ENCODE measurements around the gene SCYL1.
"Not testable (repeated sequence)": the region's sequence is repeated elsewhere in the genome, so short reads cannot be mapped to it uniquely, and the experiment has no call there.

The SCYL1 gene

DNA sequence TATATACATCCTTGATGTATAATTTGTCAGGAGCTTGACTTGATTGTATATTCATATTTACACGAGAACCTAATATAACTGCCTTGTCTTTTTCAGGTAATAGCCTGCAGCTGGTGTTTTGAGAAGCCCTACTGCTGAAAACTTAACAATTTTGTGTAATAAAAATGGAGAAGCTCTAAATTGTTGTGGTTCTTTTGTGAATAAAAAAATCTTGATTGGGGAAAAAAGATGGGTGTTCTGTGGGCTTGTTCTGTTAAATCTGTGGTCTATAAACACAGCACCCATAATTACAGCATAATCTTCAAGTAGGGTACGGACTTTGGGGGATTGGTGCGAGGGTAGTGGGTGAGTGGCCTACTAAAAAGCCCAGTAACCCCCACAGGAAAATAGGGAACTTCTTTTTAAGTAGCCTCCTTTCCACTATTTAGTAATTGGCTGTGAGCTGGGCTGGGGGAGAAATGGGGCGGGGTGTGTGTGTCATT, 18.6 kb upstream of the SCYL1 start:
- no peak for DNase-seq

DNA sequence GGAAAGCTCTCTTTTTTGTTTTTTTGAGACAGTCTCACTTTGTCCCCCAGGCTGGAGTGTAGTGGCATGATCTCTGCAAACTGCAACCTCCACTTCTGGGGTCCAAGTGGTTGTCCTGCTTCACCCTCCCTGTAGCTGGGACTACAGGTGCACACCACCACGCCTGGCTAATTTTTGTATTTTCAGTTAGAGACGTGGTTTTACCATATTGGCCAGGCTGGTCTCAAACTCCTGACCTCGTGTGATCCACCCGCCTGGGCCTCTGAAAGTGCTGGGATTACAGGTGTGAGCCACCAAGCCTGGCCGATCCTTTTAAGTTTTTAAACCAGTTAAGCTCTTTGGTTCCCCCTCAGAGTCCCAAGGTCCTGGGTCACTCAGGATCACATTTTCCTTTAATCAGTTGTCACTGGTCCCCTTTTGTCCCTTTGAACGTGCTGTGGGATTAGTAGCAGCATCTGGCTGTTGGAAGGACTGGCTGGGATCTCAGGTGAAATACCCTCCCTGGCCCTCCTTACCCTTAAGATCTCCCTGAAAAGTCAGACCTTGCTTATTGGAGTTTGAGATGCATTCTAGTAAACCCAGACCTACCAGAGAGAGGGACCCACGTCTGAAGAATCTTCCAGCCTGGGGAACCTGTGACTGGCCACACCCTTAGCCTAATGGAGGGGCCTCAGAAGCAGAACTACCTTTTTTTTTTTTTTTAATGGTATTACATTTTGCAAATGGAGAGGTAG, 17.9 kb upstream of the SCYL1 start:
- DNase-seq: peak; percentile 59 to 73

- not testable (repeated sequence) for DNase-seq
Measured at GRCh38 chr11:65512311-65512710, 12.6 kb upstream of the SCYL1 start.

DNA sequence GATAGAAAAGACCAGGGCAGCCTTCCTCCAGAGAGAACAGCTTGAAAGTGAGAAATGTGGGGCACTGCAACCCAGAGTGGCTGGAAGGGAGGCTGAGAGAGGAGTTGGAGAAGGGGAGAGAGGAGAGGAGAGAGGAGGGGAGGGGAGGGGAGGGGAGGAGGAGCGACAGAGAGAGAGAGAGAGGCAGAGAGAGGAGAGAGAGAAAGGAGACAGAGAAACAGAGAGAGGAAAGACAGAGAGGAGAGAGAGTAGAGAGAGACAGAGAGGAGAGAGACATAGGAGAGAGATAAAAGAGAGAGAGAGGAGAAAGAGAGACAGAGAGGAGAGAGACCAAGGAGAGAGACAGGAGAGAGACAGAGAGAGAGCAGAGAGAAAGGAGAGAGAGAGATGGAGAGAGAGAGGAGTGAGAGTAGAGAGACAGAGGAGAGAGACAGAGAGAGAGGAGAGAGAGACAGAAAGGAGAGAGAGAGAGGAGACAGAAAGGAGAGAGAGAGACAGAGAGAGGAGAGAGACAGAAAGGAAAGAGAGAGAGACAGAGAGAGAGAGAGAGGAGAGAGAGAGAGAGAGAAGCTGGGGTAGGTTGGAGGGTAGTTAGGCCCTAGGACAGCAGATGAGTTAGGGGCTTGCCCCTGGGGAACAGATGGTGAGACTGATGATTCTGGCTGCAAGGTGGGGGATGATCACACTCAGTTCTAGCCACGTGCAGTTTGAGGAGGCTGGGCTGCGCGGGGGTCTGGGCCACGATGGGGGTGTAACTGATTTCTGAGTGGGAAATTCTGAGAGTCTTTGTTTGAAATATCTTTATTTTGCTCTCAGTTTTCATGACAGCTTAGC, 8.5 kb upstream of the SCYL1 start:
- DNase-seq: no peak

DNA sequence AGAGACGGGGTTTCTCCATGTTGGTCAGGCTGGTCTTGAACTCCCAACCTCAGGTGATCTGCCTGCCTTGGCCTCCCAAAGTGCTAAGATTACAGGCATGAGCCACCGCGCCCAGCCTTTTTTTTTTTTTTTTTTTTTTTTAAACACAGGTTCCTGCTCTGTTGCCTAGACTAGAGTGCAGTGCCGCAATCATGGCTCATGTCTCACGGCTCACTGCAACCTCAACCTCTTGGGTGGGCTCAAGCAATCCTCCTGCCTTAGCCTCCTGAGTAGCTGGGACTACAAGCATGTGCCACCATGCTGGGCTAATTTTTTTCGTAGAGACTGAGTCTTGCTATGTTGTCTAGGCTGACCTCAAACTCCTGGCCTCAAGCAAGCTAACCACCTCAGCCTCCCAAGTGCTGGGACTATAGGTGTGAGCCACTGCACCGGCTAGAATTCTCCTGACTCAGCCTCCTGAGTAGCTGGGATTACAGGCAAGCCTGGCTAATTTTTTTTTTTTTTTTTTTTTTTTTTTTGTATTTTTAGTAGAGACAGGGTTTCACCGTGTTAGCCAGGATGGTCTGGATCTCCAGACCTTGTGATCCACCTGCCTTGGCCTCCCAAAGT, 5.8 kb upstream of the SCYL1 start:
- DNase-seq: not testable (repeated sequence)

- DNase-seq: not testable (repeated sequence)
Measured at GRCh38 chr11:65521777-65522521, 2.9 kb upstream of the SCYL1 start.

DNA sequence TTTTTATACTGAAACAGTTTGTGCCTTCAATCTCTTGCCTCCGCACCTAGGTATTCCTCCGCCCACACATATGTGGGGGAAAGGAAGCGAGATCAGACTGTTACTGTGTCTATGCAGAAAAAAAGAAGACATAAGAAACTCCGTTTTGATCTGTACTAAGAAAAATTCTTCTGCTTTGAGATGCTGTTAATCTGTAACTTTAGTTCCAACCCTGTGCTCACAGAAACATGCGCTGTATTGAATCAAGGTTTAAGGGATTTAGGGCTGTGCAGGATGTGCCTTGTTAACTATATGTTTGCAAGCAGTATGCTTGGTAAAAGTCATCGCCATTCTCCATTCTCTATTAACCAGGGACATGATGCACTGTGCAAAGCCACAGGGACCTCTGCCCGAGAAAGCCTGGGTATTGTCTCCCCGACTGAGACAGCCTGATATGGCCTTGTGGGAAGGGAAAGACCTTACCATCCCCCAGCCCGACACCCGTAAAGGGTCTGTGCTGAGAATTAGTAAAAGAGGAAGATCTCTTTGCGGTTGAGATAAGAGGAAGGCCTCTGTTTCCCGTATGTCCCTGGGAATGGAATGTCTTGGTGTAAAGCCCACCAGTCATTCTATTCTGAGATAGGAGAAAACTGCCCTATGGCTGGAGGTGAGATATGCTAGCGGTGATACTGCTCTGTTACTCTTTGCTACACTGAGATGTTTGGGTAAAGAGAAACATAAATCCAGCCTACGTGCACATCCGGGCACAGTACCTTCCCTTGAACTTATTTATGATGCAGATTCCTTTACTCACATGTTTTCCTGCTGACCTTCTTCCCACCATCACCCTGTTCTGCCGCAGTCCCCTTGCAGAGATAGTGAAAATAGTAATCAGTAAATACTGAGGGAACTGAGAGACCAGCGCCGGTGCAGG, 1.9 kb upstream of the SCYL1 start:
- DNase-seq: peak; percentile 29 to 40

DNA sequence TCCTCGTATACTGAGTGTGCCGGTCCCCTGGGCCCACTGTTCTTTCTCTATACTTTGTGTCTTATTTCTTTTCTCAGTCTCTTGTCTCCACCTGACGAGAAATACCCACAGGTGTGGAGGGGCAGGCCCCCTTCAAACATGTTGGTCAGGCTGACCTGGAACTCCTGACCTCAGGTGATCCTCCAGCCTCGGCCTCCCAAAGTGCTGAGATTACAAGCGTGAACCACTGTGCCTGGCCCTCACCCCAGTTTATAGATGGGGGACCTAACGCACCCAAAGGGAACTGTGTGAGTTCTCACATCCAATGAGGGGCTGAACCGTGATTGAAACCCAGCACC, 1.3 kb upstream of the SCYL1 start:
- DNase-seq: not testable (repeated sequence)

GRCh38 chr11:65524014-65524740, 706 bp upstream of the SCYL1 start:
- DNase-seq: no peak

DNA sequence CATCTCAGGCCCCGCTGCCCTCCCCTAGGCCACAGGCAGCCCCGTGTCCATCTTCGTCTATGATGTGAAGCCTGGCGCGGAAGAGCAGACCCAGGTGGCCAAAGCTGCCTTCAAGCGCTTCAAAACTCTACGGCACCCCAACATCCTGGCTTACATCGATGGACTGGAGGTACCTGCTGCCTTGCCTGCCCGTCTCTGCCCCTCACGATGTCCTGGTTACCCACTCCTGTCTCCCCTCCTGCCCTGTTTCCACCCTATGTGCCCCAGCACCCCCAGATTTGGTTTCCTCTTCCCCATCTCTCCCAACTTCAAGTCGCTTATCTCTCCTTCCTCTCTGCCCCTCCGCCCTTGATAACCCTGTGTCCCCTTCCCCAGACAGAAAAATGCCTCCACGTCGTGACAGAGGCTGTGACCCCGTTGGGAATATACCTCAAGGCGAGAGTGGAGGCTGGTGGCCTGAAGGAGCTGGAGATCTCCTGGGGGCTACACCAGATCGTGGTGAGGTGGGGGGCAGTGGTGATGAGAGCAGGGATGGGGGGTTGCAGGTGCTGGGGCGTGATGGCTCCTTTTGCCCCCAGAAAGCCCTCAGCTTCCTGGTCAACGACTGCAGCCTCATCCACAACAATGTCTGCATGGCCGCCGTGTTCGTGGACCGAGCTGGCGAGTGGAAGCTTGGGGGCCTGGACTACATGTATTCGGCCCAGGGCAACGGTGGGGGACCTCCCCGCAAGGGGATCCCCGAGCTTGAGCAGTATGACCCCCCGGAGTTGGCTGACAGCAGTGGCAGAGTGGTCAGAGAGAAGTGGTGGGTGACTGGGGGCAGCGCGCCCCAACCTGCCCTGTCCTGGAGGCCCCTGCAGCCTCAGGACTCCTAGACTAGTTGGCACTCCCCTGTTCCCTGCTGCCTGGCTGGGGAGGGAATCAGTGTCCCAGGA, 930 bp downstream of the SCYL1 start:
- DNase-seq: no peak

DNA sequence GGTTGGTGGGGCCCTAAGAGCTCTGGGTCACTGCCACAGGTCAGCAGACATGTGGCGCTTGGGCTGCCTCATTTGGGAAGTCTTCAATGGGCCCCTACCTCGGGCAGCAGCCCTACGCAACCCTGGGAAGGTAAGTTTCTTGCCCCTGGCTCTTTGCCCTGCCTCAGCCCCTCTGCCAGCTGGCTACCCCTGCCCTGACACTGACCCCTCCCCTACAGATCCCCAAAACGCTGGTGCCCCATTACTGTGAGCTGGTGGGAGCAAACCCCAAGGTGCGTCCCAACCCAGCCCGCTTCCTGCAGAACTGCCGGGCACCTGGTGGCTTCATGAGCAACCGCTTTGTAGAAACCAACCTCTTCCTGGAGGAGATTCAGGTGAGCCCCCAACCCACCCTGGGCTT, 1.9 kb downstream of the SCYL1 start:
- DNase-seq: no peak

GRCh38 chr11:65528819-65529350, 4.0 kb downstream of the SCYL1 start:
- DNase-seq: no peak

GRCh38 chr11:65529475-65530156, 4.7 kb downstream of the SCYL1 start:
- no peak for DNase-seq

- DNase-seq: no peak
Measured at GRCh38 chr11:65530157-65530496, 5.2 kb downstream of the SCYL1 start.

DNA sequence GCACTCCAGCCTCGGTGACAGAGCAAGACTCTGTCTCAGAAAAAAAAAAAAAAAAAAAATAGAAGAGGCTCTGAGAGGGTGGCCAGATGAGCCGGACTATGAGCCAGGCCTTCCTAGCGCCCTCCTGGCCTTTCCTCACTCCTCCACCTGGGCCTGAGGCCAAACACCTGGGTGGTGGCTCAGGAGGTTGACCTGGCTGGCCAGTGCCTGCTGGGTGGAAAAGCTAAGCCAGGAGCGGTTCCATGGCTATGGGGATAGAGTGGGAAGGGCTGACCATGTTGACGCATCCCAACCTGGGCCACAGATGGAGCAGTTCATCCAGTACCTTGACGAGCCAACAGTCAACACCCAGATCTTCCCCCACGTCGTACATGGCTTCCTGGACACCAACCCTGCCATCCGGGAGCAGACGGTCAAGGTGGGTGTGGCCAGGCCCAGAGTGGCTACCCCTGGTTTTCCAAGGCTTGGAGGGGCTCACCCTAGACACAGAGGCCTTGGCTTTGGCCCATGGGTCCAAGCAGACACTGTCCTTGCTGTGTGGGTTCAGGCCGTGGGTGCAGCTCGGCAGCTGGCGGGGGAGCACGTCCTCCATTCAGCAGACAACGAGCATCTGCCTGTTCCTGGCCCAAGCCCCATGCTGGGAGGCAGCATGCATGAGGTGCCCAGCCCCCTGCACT, 7.6 kb downstream of the SCYL1 start:
- no peak for DNase-seq

DNA sequence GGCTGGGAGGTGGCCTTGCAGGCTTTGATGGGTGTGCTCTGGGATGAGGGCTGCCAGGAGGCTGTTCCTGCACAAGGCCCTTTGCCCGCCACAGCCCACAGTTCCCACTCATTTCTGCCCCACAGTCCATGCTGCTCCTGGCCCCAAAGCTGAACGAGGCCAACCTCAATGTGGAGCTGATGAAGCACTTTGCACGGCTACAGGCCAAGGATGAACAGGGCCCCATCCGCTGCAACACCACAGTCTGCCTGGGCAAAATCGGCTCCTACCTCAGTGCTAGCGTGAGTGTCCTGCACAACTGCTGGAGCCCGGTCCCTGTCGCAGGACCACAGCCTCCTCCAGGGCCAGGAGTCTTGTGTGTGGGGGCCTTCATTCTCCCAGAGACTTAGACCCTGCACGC, 10.2 kb downstream of the SCYL1 start:
- no peak for DNase-seq

DNA sequence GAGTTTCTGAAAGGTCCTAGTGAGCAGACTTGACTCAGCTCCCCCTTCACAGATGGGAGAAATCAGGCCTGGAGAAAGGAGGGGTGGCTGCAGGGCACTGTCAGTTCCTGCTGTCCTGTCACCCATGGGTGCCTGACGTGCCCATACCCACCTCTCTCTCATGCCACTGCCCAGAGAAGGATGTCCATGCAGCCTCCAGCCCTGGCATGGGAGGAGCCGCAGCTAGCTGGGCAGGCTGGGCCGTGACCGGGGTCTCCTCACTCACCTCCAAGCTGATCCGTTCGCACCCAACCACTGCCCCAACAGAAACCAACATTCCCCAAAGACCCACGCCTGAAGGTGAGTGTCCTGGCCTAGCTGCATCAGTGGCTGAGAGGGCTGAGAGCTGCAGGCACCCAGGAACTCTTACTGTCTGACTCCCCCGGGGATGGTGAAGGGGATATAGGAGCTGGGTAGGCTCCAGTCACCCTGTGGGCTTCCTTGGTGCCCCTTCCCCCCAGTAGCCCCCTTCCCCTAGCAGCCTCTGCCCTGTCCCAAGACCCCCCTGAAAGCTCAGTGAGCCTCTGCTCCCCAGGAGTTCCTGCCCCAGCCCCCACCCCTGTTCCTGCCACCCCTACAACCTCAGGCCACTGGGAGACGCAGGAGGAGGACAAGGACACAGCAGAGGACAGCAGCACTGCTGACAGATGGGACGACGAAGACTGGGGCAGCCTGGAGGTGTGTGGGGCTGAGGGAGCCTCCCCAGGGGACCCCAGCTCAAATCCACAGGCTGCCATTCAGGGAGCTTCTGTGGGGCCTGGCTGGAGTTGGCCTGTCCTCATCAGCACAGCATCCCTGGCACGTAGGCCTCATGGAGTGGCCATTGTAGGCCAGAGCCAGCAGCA, 11.8 kb downstream of the SCYL1 start:
- DNase-seq: no peak

DNA sequence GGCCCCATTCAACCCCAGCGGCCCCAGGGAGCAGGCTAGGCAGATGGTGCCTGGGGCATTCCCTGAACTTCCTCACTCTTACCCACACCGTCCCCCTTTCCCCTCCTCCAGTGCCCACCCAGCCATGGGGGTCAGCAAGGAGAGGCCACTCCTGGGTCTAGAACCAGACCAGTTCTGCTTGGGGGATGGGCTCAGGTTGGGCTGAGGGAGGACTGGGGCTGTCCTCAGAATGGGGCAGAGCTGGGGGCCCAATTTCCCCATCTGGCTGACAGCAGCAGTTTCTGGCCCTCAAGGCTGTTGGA, 12.4 kb downstream of the SCYL1 start:
- DNase-seq: no peak
